Measurements from ENCODE around the gene GPATCH2.

- no peak for TF ChIP-seq CTCF (IDR thresholded peaks at IDR 0.05)
- no peak for TF ChIP-seq POLR2AphosphoS5 (IDR thresholded peaks at IDR 0.05)
Measured at GRCh38 chr1:217498209-217498608, 132.7 kb downstream of the GPATCH2 start.

Data from suprapubic skin (tissue), 3 donors.